ENCODE results near the gene TKFC.

- TF ChIP-seq CTCF (IDR thresholded peaks at IDR 0.05; ENCODE audit: low read depth, low read length) (no peak), EZH2phosphoT487 (IDR thresholded peaks at IDR 0.05; ENCODE audit: low read depth) (no peak)
These were observed 1.7 kb downstream of the TKFC start for GRCh38 chr11:61334434-61335354.
